Pericardium fibroblast (primary cell): Measurements from ENCODE around the gene COPB2. TPM values are rescaled to one million over a fixed set of nuclear protein-coding genes. Genes with fewer than 3 reads are reported as not detected.

Experiments used
- total RNA-seq: library from RNA; depleted of rRNA; stranded (reverse); fragments of >200 nt; gene quantifications from 2 replicates; pipeline ENCODE4 v1.2.3, GENCODE V29; 2015

Gene COPB2
- total RNA-seq: 125 and 138 TPM in 2 replicates

DNA sequence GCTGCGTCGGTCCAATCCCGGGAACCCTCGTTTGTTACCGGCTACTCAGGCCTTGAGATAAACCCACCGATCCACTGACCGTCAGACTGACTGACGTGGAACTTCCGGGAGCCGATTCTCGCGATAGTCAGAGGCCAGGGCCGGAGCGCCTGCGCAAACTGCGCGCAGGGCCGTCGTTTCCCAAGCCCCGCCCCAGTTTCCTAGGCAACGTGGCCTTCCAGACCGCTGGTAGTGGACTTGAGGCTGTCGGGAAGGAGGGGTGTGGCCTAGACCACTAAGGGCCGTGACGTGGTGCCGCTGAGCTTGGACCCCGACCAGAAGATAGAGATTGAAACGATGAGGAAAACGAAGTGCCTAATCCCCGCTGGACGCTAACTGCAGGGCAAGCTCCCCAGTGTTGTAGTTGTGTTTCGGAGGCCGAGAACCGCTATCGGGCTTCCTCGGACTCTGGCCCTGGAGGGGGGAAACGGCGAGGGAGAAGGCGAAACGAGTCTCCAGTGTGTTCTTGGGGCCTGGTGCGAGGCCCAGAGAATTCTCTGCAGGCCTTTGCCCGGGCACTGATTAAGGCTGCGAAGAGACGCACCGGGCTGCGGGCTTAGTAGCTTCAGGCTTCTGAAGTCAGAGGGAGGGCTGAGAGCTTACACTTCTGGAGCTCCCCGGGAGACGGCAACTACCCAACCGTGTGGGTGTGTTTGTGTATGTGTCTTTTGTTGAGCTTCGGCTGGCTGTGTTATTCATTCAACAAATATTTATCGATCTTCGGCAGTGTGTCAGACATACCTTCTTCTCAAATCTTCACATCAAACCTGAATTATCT, at the start of gene COPB2:
COPB2 (minus strand) TSS at position 96 of the 817 bp plus-strand sequence. CDS start 97 bp downstream, outside the sequence.

DNA sequence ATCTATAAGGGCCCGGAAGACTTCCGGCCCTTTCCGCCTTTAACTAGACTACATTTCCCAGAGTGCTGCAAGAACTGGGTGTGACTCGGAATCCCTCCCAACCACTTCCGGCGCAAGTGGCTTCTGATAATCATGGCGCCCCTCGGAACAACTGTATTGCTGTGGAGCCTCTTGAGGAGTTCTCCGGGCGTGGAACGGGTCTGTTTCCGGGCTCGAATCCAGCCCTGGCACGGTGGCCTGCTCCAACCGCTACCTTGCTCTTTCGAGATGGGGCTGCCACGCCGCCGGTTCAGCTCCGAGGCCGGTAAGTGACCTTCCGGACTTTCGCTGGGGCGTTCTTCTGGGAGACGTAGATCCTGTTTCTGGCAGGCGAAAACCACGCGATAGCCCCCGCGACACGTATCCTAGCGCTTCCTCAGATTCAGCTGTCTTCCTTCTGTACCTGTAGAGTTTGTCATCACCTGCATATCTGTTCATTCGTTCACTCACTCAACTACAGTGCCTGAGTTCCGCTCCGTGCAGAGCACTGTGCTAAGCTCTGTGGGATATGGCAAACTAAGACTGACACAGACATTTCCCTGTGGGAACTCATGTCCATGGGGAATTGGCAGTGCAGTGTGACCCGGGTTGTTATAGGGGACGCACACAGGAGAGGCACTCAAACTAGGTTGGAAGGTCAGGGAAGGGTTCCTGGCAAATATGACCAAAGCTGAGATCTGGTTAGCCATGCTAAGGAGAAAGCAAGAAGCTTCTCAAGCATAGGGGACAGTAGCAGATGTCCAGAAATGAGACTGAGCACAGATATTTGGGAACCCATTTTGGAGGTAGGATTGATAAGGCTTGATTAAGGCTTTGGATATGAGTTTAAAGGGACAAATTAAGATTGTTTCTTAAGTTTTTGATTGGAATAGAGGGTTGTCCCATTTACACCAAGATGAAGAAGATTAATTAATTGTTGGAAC, 45.3 kb downstream of the COPB2 start, which contains the start of gene MRPS22:
MRPS22 (plus strand) TSS at position 126 of the 962 bp plus-strand sequence; CDS start at position 133, 7 bp downstream.

Other genes starting within 250 kb of the COPB2 start
- gene MRPS22, start 45.6 kb downstream of the COPB2 start, total RNA-seq: 47.5 and 50.0 TPM in 2 replicates
- gene RBP2, start 86.9 kb upstream of the COPB2 start, total RNA-seq: not detected in 2 replicates
- gene RBP1, start 150.1 kb upstream of the COPB2 start, total RNA-seq: 30.2 and 70.6 TPM in 2 replicates